ENCODE results near the gene TEDC2.

TEDC2 gene

GRCh38 chr16:2468233-2468724 is 8.4 kb downstream of the TEDC2 start:
- no peak for TF ChIP-seq CTCF (IDR thresholded peaks at IDR 0.05; ENCODE audit: extremely low read depth, missing control alignments)
- peak; percentile 77 for DNase-seq (ENCODE audit: low spot score)

GRCh38 chr16:2468725-2469398 is 9.0 kb downstream of the TEDC2 start:
- peak; percentile 86 for DNase-seq (ENCODE audit: low spot score)
- TF ChIP-seq CTCF (IDR thresholded peaks at IDR 0.05; ENCODE audit: extremely low read depth, missing control alignments) = no peak

GRCh38 chr16:2469399-2470233 is 9.7 kb downstream of the TEDC2 start:
- DNase-seq (ENCODE audit: low spot score) = peak; percentile 55
- no peak for TF ChIP-seq CTCF (IDR thresholded peaks at IDR 0.05; ENCODE audit: extremely low read depth, missing control alignments)

GRCh38 chr16:2470234-2470601 is 10.3 kb downstream of the TEDC2 start:
- no peak for TF ChIP-seq CTCF (IDR thresholded peaks at IDR 0.05; ENCODE audit: extremely low read depth, missing control alignments)
- DNase-seq (ENCODE audit: low spot score) = no peak

GRCh38 chr16:2470603-2471015 is 10.7 kb downstream of the TEDC2 start:
- TF ChIP-seq CTCF (IDR thresholded peaks at IDR 0.05; ENCODE audit: extremely low read depth, missing control alignments) = no peak
- DNase-seq (ENCODE audit: low spot score) = no peak

GRCh38 chr16:2471016-2471652 is 11.2 kb downstream of the TEDC2 start, which contains the start of gene NTN3:
Gene NTN3, plus strand, starts transcription at chr16:2471297. Its CDS starts 405 bp downstream, at chr16:2471702.
- TF ChIP-seq CTCF (IDR thresholded peaks at IDR 0.05; ENCODE audit: extremely low read depth, missing control alignments) = no peak
- DNase-seq (ENCODE audit: low spot score) = peak; percentile 70
